Measurements from ENCODE around the gene LANCL1. TPM values are rescaled to one million over a fixed set of nuclear protein-coding genes. Genes with fewer than 3 reads are reported as not detected.

LANCL1 gene
- total RNA-seq, 1 experiment from 2014 or later = 30.6 TPM

DNA sequence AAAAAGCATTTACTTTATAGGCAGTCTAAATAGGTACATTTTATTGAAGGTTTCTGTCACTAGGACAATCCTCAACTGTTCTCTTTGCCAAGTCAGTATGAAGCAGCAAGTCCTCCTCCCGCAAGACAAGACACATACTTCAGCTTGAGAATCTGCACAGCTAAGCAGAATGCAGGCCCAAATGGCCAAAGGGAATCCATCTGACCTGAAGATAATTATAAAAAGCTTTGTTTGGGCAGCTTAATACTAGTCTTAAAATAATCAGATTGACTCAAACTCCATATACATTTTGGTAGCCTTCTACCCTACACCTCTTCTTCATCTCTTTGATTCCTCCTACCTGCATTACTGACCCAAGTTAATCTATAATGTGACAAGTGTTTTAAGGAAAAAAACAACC is 1.8 kb downstream of the LANCL1 start:
- ChIA-PET POLR2A (no interaction called here), CTCF (no interaction called here)
- no TSS peak for BruUV-seq (replicated peaks)
- Histone ChIP-seq H3K9me3 (no peaks in the 10 kb centered on the region), H3K4me3 (ENCODE audit: low read depth, low read length) (no peak overlapping the region), H3K36me3 (ENCODE audit: control insufficient read depth, insufficient read depth, low read length) (0 out of 2 replicates have a peak, but pooled peaks cover 2% of the 10 kb centered on the region), H3K27me3 (replicated peaks; ENCODE audit: control insufficient read depth, insufficient read depth, low read length) (no peaks in the 10 kb centered on the region), H3K4me1 (no peaks in the 10 kb centered on the region; the same call in 1 of the 2 replicates)
- H3K36me3 Mint-ChIP-seq (ENCODE audit: insufficient read depth, unreplicated experiment) = peaks cover 15% of the 10 kb centered on the region
- H3K4me3 Mint-ChIP-seq (ENCODE audit: unreplicated experiment) = no peak overlapping the region
- no peaks in the 10 kb centered on the region for H3K27me3 Mint-ChIP-seq (ENCODE audit: insufficient read depth, unreplicated experiment)
- no peak overlapping the region for H3K27ac Mint-ChIP-seq (ENCODE audit: unreplicated experiment)
- H3K9me3 Mint-ChIP-seq (ENCODE audit: unreplicated experiment) = no peaks in the 10 kb centered on the region
- intact Hi-C loops (cut with micrococcal nuclease; ENCODE audit: unreplicated experiment) = no loop called here
- no peak for TF ChIP-seq CTCF (IDR thresholded peaks at IDR 0.05; ENCODE audit: insufficient read depth in 1 of 2, low read depth in 1 of 2, low read length in 1 of 2, severe bottlenecking in 1 of 2, unreplicated experiment in 1 of 2)
- H3K4me1 Mint-ChIP-seq (ENCODE audit: low read depth, unreplicated experiment) = no peaks in the 10 kb centered on the region
- DNase-seq = no peak

GRCh38 chr2:210461401-210461800 is 15.2 kb downstream of the LANCL1 start:
- no TSS peak for BruUV-seq (replicated peaks)
- no peaks in the 10 kb centered on the region for H3K4me1 Mint-ChIP-seq (ENCODE audit: low read depth, unreplicated experiment)
- no peaks in the 10 kb centered on the region for H3K9me3 Mint-ChIP-seq (ENCODE audit: unreplicated experiment)

GRCh38 chr2:210460322-210461227 is 16.0 kb downstream of the LANCL1 start:
- no peaks in the 10 kb centered on the region for H3K4me1 Mint-ChIP-seq (ENCODE audit: low read depth, unreplicated experiment)
- peaks cover 7% of the 10 kb centered on the region for H3K36me3 Mint-ChIP-seq (ENCODE audit: insufficient read depth, unreplicated experiment)
- Histone ChIP-seq H3K9me3 (no peaks in the 10 kb centered on the region), H3K4me3 (ENCODE audit: low read depth, low read length) (no peak overlapping the region), H3K27me3 (replicated peaks; ENCODE audit: control insufficient read depth, insufficient read depth, low read length) (no peaks in the 10 kb centered on the region), H3K36me3 (ENCODE audit: control insufficient read depth, insufficient read depth, low read length) (no peaks in the 10 kb centered on the region), H3K4me1 (no peaks in the 10 kb centered on the region)
- BruUV-seq (replicated peaks) = no TSS peak
- no peak for DNase-seq
- intact Hi-C loops (cut with micrococcal nuclease; ENCODE audit: unreplicated experiment) = no loop called here
- ChIA-PET CTCF (no interaction called here), POLR2A (no interaction called here)
- H3K9me3 Mint-ChIP-seq (ENCODE audit: unreplicated experiment) = no peaks in the 10 kb centered on the region
- no peak overlapping the region for H3K27ac Mint-ChIP-seq (ENCODE audit: unreplicated experiment)
- TF ChIP-seq CTCF (IDR thresholded peaks at IDR 0.05; ENCODE audit: insufficient read depth in 1 of 2, low read depth in 1 of 2, low read length in 1 of 2, severe bottlenecking in 1 of 2, unreplicated experiment in 1 of 2) = no peak
- H3K27me3 Mint-ChIP-seq (ENCODE audit: insufficient read depth, unreplicated experiment) = no peaks in the 10 kb centered on the region
- H3K4me3 Mint-ChIP-seq (ENCODE audit: unreplicated experiment) = no peak overlapping the region

More at GRCh38 chr2:210461401-210461800, 15.2 kb downstream of the LANCL1 start:
- no peak for DNase-seq
- Mint-ChIP-seq H3K36me3 (ENCODE audit: insufficient read depth, unreplicated experiment) (peaks cover 8% of the 10 kb centered on the region), H3K4me3 (ENCODE audit: unreplicated experiment) (no peak overlapping the region), H3K27me3 (ENCODE audit: insufficient read depth, unreplicated experiment) (no peaks in the 10 kb centered on the region), H3K27ac (ENCODE audit: unreplicated experiment) (no peak overlapping the region)
- TF ChIP-seq CTCF (IDR thresholded peaks at IDR 0.05; ENCODE audit: insufficient read depth in 1 of 2, low read depth in 1 of 2, low read length in 1 of 2, severe bottlenecking in 1 of 2, unreplicated experiment in 1 of 2) = no peak
- Histone ChIP-seq H3K9me3 (no peaks in the 10 kb centered on the region), H3K36me3 (ENCODE audit: control insufficient read depth, insufficient read depth, low read length) (no peaks in the 10 kb centered on the region), H3K27me3 (replicated peaks; ENCODE audit: control insufficient read depth, insufficient read depth, low read length) (no peaks in the 10 kb centered on the region), H3K4me3 (ENCODE audit: low read depth, low read length) (no peak overlapping the region), H3K4me1 (no peaks in the 10 kb centered on the region)
- intact Hi-C loops (cut with micrococcal nuclease; ENCODE audit: unreplicated experiment) = no loop called here
- POLR2A ChIA-PET = no interaction called here
- CTCF ChIA-PET = no interaction called here
